Measurements from ENCODE around the gene HOXD10. TPM values are rescaled to one million over a fixed set of nuclear protein-coding genes. Genes with fewer than 3 reads are reported as not detected.

Gene HOXD10
- total RNA-seq, 4 donors from 2014 or later, result 0.31 to 0.67 (median 0.52) TPM; not detected in 1

- Histone ChIP-seq H3K4me1 (peaks cover 0 to 17% (median 0%) of the 10 kb centered on the region in 3 donors), H3K27ac (no peak overlapping the region), H3K27me3 (peaks cover 100% of the 10 kb centered on the region), H3K36me3 (no peaks in the 10 kb centered on the region), H3K9me3 (no peaks in the 10 kb centered on the region), H3K4me3 (no peak overlapping the region)
- no peak for ATAC-seq
- WGBS, 2 donors (ENCODE audit: low coverage in 1 of 2), result 8 to 27% methylated on average over 3 to 20 of the region's 22 CpGs
- TF ChIP-seq POLR2AphosphoS5 (IDR thresholded peaks at IDR 0.05) (no peak), CTCF (IDR thresholded peaks at IDR 0.05) (no peak), POLR2A (IDR thresholded peaks at IDR 0.05) (no peak)
Observed at GRCh38 chr2:176149481-176149938, 32.9 kb downstream of the HOXD10 start.

DNA sequence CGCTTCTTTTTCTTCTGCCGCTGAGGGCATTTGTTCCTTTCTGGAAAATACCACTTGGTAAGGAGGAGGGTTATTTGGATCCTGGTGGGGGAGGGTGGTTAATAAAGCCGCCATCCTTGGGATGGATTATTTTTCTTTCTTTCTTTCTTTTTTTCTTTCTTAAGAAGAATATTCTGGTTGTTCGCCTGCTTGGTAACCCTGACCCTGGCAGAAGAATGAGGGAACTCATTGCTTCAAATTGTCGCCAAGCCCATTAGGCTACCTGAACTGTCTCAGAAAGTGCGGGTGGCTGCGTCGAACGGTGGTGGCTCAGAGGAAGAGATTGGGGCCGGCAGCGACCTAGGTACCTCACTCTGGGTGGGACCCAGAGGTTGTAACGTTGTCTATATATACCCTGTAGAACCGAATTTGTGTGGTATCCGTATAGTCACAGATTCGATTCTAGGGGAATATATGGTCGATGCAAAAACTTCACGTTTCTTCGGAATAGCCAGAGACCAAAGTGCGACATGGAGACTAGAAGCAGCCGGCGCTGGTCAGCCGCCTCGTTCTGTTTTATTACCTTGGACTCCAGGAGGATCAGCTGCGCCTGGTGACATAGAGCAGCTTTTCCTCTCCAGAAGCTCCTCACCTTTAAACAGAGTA is 33.5 kb downstream of the HOXD10 start:
- 14 to 37% methylated on average over 3 to 20 of the region's 24 CpGs for WGBS, 2 donors (ENCODE audit: low coverage in 1 of 2)
- H3K36me3 ChIP-seq, result no peaks in the 10 kb centered on the region

GRCh38 chr2:176150584-176151441 is 34.2 kb downstream of the HOXD10 start:
- H3K27me3 ChIP-seq, result peaks cover 100% of the 10 kb centered on the region
- no peaks in the 10 kb centered on the region for H3K36me3 ChIP-seq
- WGBS, 2 donors (ENCODE audit: low coverage in 1 of 2), result 18% methylated on average over 1 of the region's 14 CpGs; no CpG with 5 or more reads in 1 of the 2 donors
- H3K4me1 ChIP-seq, result peaks cover 0 to 17% (median 0%) of the 10 kb centered on the region in 3 donors
- H3K27ac ChIP-seq, result no peak overlapping the region
- no peak for TF ChIP-seq POLR2A (IDR thresholded peaks at IDR 0.05)
- TF ChIP-seq EP300 (IDR thresholded peaks at IDR 0.05), result no peak
- TF ChIP-seq CTCF (IDR thresholded peaks at IDR 0.05), result no peak
- TF ChIP-seq POLR2AphosphoS5 (IDR thresholded peaks at IDR 0.05), result no peak
- no peak for ATAC-seq
- H3K9me3 ChIP-seq, result no peaks in the 10 kb centered on the region
- H3K4me3 ChIP-seq, result no peak overlapping the region

More for the DNA sequence above, 33.5 kb downstream of the HOXD10 start:
- Histone ChIP-seq H3K4me3 (no peak overlapping the region), H3K27me3 (peaks cover 100% of the 10 kb centered on the region), H3K9me3 (no peaks in the 10 kb centered on the region), H3K4me1 (peaks cover 0 to 17% (median 0%) of the 10 kb centered on the region in 3 donors), H3K27ac (no peak overlapping the region)
- TF ChIP-seq EP300 (IDR thresholded peaks at IDR 0.05) (no peak), POLR2A (IDR thresholded peaks at IDR 0.05) (no peak), POLR2AphosphoS5 (IDR thresholded peaks at IDR 0.05) (no peak), CTCF (IDR thresholded peaks at IDR 0.05) (no peak)
- no peak for ATAC-seq

GRCh38 chr2:176151442-176152287 is 35.1 kb downstream of the HOXD10 start, which contains the start of gene HOXD4:
TSS of gene HOXD4 (plus strand) at chr2:176151550. CDS start at chr2:176151634, 84 bp downstream.
- TF ChIP-seq POLR2A (IDR thresholded peaks at IDR 0.05) (no peak), EP300 (IDR thresholded peaks at IDR 0.05) (no peak), POLR2AphosphoS5 (IDR thresholded peaks at IDR 0.05) (no peak), CTCF (IDR thresholded peaks at IDR 0.05) (no peak)
- Histone ChIP-seq H3K27ac (no peak within 1 kb of the TSS), H3K36me3 (no peaks in the 10 kb centered on the region), H3K9me3 (no peaks in the 10 kb centered on the region), H3K4me3 (peak within 1 kb of the TSS in 1 of 2 donors; percentile 41), H3K27me3 (peaks cover 100% of the 10 kb centered on the region), H3K4me1 (peaks cover 0 to 18% (median 0%) of the 10 kb centered on the region in 3 donors)
- peak; percentile 11 for ATAC-seq
- 0 to 16% methylated on average over 1 to 15 of the region's 55 CpGs for WGBS, 2 donors (ENCODE audit: low coverage in 1 of 2)

Measured in gastroesophageal sphincter (tissue), 4 donors.